Keratinocyte (primary cell): Measurements from ENCODE around the gene TRDN.

ENCODE experiments used
- EZH2 ChIP-seq: IDR thresholded peaks from one replicate; pipeline ENCODE4 v1.6.1; 2012; ENCODE audit warnings: inconsistent platforms, mild to moderate bottlenecking, low read length, moderate library complexity
- TF ChIP-seq, protein P1 (sequence below), 3 experiments: IDR thresholded peaks in 1 of 3; conservative IDR thresholded peaks in 1 of 3; optimal IDR thresholded peaks in 1 of 3; 2 replicates in 2 of 3; 3 replicates in 1 of 3; pipeline versions ENCODE3 to v1.5.1; 2011; ENCODE audit warnings: low read length in 3 of 3, mild to moderate bottlenecking in 3 of 3, moderate library complexity in 2 of 3, control low read depth in 1 of 3, inconsistent platforms in 1 of 3; ENCODE audit not compliant: insufficient read depth in 2 of 3; ENCODE audit errors: extremely low read depth in 1 of 3

- TF ChIP-seq, protein P1, sequence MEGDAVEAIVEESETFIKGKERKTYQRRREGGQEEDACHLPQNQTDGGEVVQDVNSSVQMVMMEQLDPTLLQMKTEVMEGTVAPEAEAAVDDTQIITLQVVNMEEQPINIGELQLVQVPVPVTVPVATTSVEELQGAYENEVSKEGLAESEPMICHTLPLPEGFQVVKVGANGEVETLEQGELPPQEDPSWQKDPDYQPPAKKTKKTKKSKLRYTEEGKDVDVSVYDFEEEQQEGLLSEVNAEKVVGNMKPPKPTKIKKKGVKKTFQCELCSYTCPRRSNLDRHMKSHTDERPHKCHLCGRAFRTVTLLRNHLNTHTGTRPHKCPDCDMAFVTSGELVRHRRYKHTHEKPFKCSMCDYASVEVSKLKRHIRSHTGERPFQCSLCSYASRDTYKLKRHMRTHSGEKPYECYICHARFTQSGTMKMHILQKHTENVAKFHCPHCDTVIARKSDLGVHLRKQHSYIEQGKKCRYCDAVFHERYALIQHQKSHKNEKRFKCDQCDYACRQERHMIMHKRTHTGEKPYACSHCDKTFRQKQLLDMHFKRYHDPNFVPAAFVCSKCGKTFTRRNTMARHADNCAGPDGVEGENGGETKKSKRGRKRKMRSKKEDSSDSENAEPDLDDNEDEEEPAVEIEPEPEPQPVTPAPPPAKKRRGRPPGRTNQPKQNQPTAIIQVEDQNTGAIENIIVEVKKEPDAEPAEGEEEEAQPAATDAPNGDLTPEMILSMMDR (optimal IDR thresholded peaks at IDR 0.05 in 1 of 3, IDR thresholded peaks at IDR 0.05 in 1 of 3, conservative IDR thresholded peaks at IDR 0.05 in 1 of 3; ENCODE audit: extremely low read depth in 1 of 3, insufficient read depth in 2 of 3, low read length in 3 of 3), result no peak
- TF ChIP-seq EZH2, result no peak
Measured at GRCh38 chr6:123569575-123569974, 67.2 kb downstream of the TRDN start.
